H1 (cell line): ENCODE data around the gene PLAAT1. TPM values are rescaled to one million over a fixed set of nuclear protein-coding genes. Genes with fewer than 3 reads are reported as not detected.

Experiments used
- ATF2 ChIP-seq: IDR thresholded peaks from 2 replicates; pipeline ENCODE4 v1.6.1; 2012; ENCODE audit warnings: low read length, inconsistent platforms
- BRCA1 ChIP-seq: IDR thresholded peaks from 2 replicates; pipeline ENCODE4 v1.6.1; 2012; ENCODE audit warnings: low read depth, low read length, improper control_type of control experiment
- CHD1 ChIP-seq: IDR thresholded peaks from 2 replicates; pipeline ENCODE4 v1.6.1; 2012; ENCODE audit warnings: low read depth, low read length, improper control_type of control experiment
- CHD7 ChIP-seq: fragments of 300-600 bp; sonication (generic); IDR thresholded peaks from 2 replicates; pipeline ENCODE4 v1.7.1; 2012; ENCODE audit warnings: low read length, moderate library complexity, mild to moderate bottlenecking, inconsistent platforms; ENCODE audit not compliant: insufficient replicate concordance
- HDAC2 ChIP-seq, 2 experiments: fragments of 300-600 bp in 1 of 2; sonication (generic) in 1 of 2; IDR thresholded peaks; 2 replicates each; pipeline ENCODE4 v1.6.1; 2011 to 2012; ENCODE audit warnings: low read depth in 2 of 2, low read length in 2 of 2, mild to moderate bottlenecking in 2 of 2, moderate library complexity in 2 of 2, borderline replicate concordance in 1 of 2, inconsistent platforms in 1 of 2
- JUND ChIP-seq: IDR thresholded peaks from 2 replicates; pipeline ENCODE4 v1.6.1; 2011; ENCODE audit warnings: mild to moderate bottlenecking, improper control_type of control experiment, low read length
- KDM1A ChIP-seq: fragments of 200-600, 300-600 bp; sonication (generic); IDR thresholded peaks from 2 replicates; pipeline ENCODE4 v1.7.1; 2016; ENCODE audit warnings: mild to moderate bottlenecking, low read length, borderline replicate concordance
- KDM5A ChIP-seq: fragments of 200-600 bp; IDR thresholded peaks from 2 replicates; pipeline ENCODE4 v1.7.1; 2012; ENCODE audit warnings: mild to moderate bottlenecking, low read length, inconsistent platforms, mixed read lengths
- RFX5 ChIP-seq: IDR thresholded peaks from 2 replicates; pipeline ENCODE4 v1.6.1; 2011; ENCODE audit warnings: low read depth, low read length, improper control_type of control experiment, borderline replicate concordance
- SP4 ChIP-seq: IDR thresholded peaks from 2 replicates; pipeline ENCODE4 v1.6.1; 2012; ENCODE audit warnings: low read length, inconsistent platforms
- TAF1 ChIP-seq: IDR thresholded peaks from 2 replicates; pipeline ENCODE4 v1.6.1; 2011; ENCODE audit warnings: mild to moderate bottlenecking, low read depth, low read length
- polyA plus RNA-seq, 7 experiments: library from polyadenylated mRNA; depleted of rRNA in 3 of 7; stranded (reverse) in 5 of 7; unstranded in 2 of 7; fragments of >200 nt in 5 of 7; fragments of 200-250 nt in 2 of 7; gene quantifications; 1 replicate in 5 of 7; 2 replicates in 1 of 7; 4 replicates in 1 of 7; pipeline versions ENCODE4 v1.2.1 to v1.2.3, GENCODE V29; 2011 to 2013; ENCODE audit warnings: missing spikeins in 2 of 7, mixed read lengths in 2 of 7
- total RNA-seq: library from RNA; stranded (reverse); fragmentation: NEBNext Ultra II Directional; extraction: Animal tissue kit (Norgen Biotek cat#: 25700); gene quantifications from 2 replicates; pipeline ENCODE4 v1.2.1, GENCODE V29; 2021

The PLAAT1 gene
- total and polyA plus RNA-seq, 2 of the 8 experiments (the other 6 are each of a cell fraction or from before 2014, with no cell fraction given): 4.5 to 6.0 TPM

GRCh38 chr3:193237030-193237429, 4.0 kb upstream of the PLAAT1 start (continued):
- TF ChIP-seq CHD7 (no peak), CHD1 (no peak), KDM1A (no peak), RFX5 (no peak), ATF2 (no peak), TAF1 (no peak), JUND (no peak), KDM5A (no peak), HDAC2 (IDR thresholded peaks at IDR 0.05; ENCODE audit: borderline replicate concordance in 1 of 2, low read depth in 2 of 2, low read length in 2 of 2) (no peak), BRCA1 (no peak), SP4 (no peak)
